MM.1S (cell line): ENCODE results near the gene STX1A.

ENCODE experiments used
- DNase-seq: peaks from one replicate; pipeline ENCODE4 v3.0.0-alpha.2; 2015
- H2AFZ ChIP-seq: fragments of 300-600 bp; sonication (generic); 2 replicates; pipeline ENCODE4 v1.6.0; 2016; ENCODE audit warnings: antibody characterized with exemption, low read length
- H3F3A ChIP-seq: fragments of 300-600 bp; sonication (generic); 2 replicates; pipeline ENCODE4 v1.6.1; 2016; ENCODE audit warnings: mild to moderate bottlenecking, antibody characterized with exemption, low read length, moderate library complexity, mixed read lengths; ENCODE audit not compliant: insufficient read depth
- H3K27ac ChIP-seq: fragments of 300-600 bp; sonication (generic); 2 replicates; pipeline ENCODE4 v1.5.1; 2016; ENCODE audit warnings: mild to moderate bottlenecking, low read length
- H3K27me3 ChIP-seq: fragments of 300-600 bp; sonication (generic); replicated peaks from 2 replicates; pipeline ENCODE4 v1.6.0; 2016; ENCODE audit warnings: low read length; ENCODE audit not compliant: insufficient read depth
- H3K36me3 ChIP-seq: fragments of 300-600 bp; sonication (generic); replicated peaks from 2 replicates; pipeline ENCODE4 v1.6.1; 2016; ENCODE audit warnings: mild to moderate bottlenecking, low read length, mixed read lengths; ENCODE audit not compliant: insufficient read depth
- H3K4me1 ChIP-seq: fragments of 300-600 bp; sonication (generic); 2 replicates; pipeline ENCODE4 v1.6.1; 2016; ENCODE audit warnings: low read length, mixed read lengths
- H3K4me2 ChIP-seq: fragments of 300-600 bp; sonication (generic); 2 replicates; pipeline ENCODE4 v1.6.0; 2016; ENCODE audit warnings: low read depth, low read length
- H3K4me3 ChIP-seq: fragments of 300-600 bp; sonication (generic); 2 replicates; pipeline ENCODE4 v1.5.1; 2016; ENCODE audit warnings: low read length, mixed read lengths
- H3K79me2 ChIP-seq: fragments of 300-600 bp; sonication (generic); 2 replicates; pipeline ENCODE4 v1.6.1; 2016; ENCODE audit warnings: mixed run types, low read length, mixed read lengths
- H3K9ac ChIP-seq: fragments of 300-600 bp; sonication (generic); 2 replicates; pipeline ENCODE4 v1.6.1; 2016; ENCODE audit warnings: low read length, mixed read lengths
- H3K9me2 ChIP-seq: fragments of 300-600 bp; sonication (generic); replicated peaks from 2 replicates; pipeline ENCODE4 v1.6.1; 2016; ENCODE audit warnings: mild to moderate bottlenecking, low read length, mixed read lengths; ENCODE audit not compliant: insufficient read depth
- H3K9me3 ChIP-seq: fragments of 300-600 bp; sonication (generic); replicated peaks from 2 replicates; pipeline ENCODE4 v1.6.1; 2016; ENCODE audit warnings: mild to moderate bottlenecking, low read length, mixed read lengths; ENCODE audit not compliant: insufficient read depth
- H4K20me1 ChIP-seq: fragments of 300-600 bp; sonication (generic); 2 replicates; pipeline ENCODE4 v1.6.1; 2016; ENCODE audit warnings: mild to moderate bottlenecking, low read length, moderate library complexity, mixed read lengths; ENCODE audit not compliant: insufficient read depth
- CTCF ChIP-seq: fragments of 300-600 bp; sonication (generic); IDR thresholded peaks from 2 replicates; pipeline ENCODE4 v1.5.1; 2016; ENCODE audit warnings: antibody characterized with exemption, low read length, mixed read lengths
- EZH2 ChIP-seq: fragments of 300-600 bp; sonication (generic); optimal IDR thresholded peaks from 2 replicates; pipeline ENCODE3; 2017; ENCODE audit warnings: low read depth, mild to moderate bottlenecking, antibody characterized with exemption, low read length, mixed read lengths
- EZH2phosphoT487 ChIP-seq: fragments of 300-600 bp; sonication (generic); IDR thresholded peaks from 2 replicates; pipeline ENCODE4 v1.6.1; 2018; ENCODE audit warnings: antibody characterized with exemption, low read length

STX1A gene

GRCh38 chr7:73740212-73740611, 20.7 kb upstream of the STX1A start:
- Histone ChIP-seq H3K27me3 (no peaks in the 10 kb centered on the region), H3K36me3 (no peaks in the 10 kb centered on the region), H3K9me2 (no peaks in the 10 kb centered on the region), H3K9me3 (no peaks in the 10 kb centered on the region), H4K20me1 (0 out of 2 replicates have a peak, but pooled peaks cover 5% of the 10 kb centered on the region), H3K4me3 (no peak overlapping the region), H3K9ac (no peak overlapping the region), H3K4me1 (peaks cover 29% of the 10 kb centered on the region), H3F3A (peaks cover 11% of the 10 kb centered on the region), H3K4me2 (no peak overlapping the region), H3K79me2 (peaks cover 28% of the 10 kb centered on the region), H3K27ac (no peak overlapping the region; the same call in 1 of the 2 replicates), H2AFZ (no peak overlapping the region)
- TF ChIP-seq EZH2phosphoT487 (no peak), CTCF (no peak), EZH2 (no peak)
- no peak for DNase-seq

- Histone ChIP-seq H3K9ac (peak overlapping the region; percentile 98), H3K4me3 (peak overlapping the region; percentile 96), H3K4me1 (peaks cover 36% of the 10 kb centered on the region), H3K27ac (peak overlapping the region; percentile 85), H3K4me2 (peak overlapping the region; percentile 74), H4K20me1 (0 out of 2 replicates have a peak, but pooled peaks cover 5% of the 10 kb centered on the region), H3K36me3 (no peaks in the 10 kb centered on the region), H3F3A (peaks cover 11% of the 10 kb centered on the region), H3K9me3 (no peaks in the 10 kb centered on the region), H3K27me3 (no peaks in the 10 kb centered on the region), H3K9me2 (no peaks in the 10 kb centered on the region), H2AFZ (peak overlapping the region; percentile 65; the same call in 1 of the 2 replicates), H3K79me2 (peaks cover 28% of the 10 kb centered on the region)
- DNase-seq: no peak
- TF ChIP-seq CTCF (no peak), EZH2 (no peak), EZH2phosphoT487 (no peak)
These were observed 19.9 kb upstream of the STX1A start for GRCh38 chr7:73739387-73739767.

- peak; percentile 98 for DNase-seq
- Histone ChIP-seq H3K9me3 (no peaks in the 10 kb centered on the region), H3K4me3 (peak within 1 kb of the TSS; percentile 96), H3K9me2 (no peaks in the 10 kb centered on the region), H3K4me1 (peaks cover 36% of the 10 kb centered on the region), H3K27me3 (no peaks in the 10 kb centered on the region), H3K79me2 (peaks cover 28% of the 10 kb centered on the region), H3F3A (peaks cover 11% of the 10 kb centered on the region), H3K4me2 (peak within 1 kb of the TSS; percentile 93), H3K36me3 (no peaks in the 10 kb centered on the region), H3K9ac (peak within 1 kb of the TSS; percentile 98), H4K20me1 (0 out of 2 replicates have a peak, but pooled peaks cover 5% of the 10 kb centered on the region), H3K27ac (peak within 1 kb of the TSS; percentile 93), H2AFZ (peak within 1 kb of the TSS; percentile 70)
- no peak for TF ChIP-seq EZH2
- TF ChIP-seq EZH2phosphoT487: no peak
- no peak for TF ChIP-seq CTCF
These were observed 19.3 kb upstream of the STX1A start, which contains the start of gene ABHD11 for GRCh38 chr7:73738612-73739386. TSS of gene ABHD11 (minus strand) at chr7:73738802. CDS start at chr7:73738770, 32 bp downstream.
